ENCODE measurements around the gene PDCD2. TPM values are rescaled to one million over a fixed set of nuclear protein-coding genes. Genes with fewer than 3 reads are reported as not detected.
A peak's percentile ranks its signal among the peaks of the same experiment; 100 is the strongest.

Gene PDCD2
- total RNA-seq, 2 experiments from 2014 or later: 56.9 to 57.1 TPM

GRCh38 chr6:170564936-170565530 is 19.4 kb downstream of the PDCD2 start:
- Mint-ChIP-seq H3K27me3 (no peaks in the 10 kb centered on the region), H3K4me3 (no peak overlapping the region), H3K36me3 (ENCODE audit: low read depth) (peaks cover 91% of the 10 kb centered on the region), H3K9me3 (no peaks in the 10 kb centered on the region), H3K27ac (no peak overlapping the region), H3K4me1 (ENCODE audit: low read depth) (peaks cover 24% of the 10 kb centered on the region)
- Histone ChIP-seq H3K4me3 (ENCODE audit: low read length) (no peak overlapping the region), H3K27me3 (ENCODE audit: control insufficient read depth in 1 of 2, insufficient read depth in 2 of 2, low read length in 2 of 2) (no peaks in the 10 kb centered on the region), H3K4me1 (ENCODE audit: insufficient read depth, low read length) (no peaks in the 10 kb centered on the region), H3K36me3 (ENCODE audit: insufficient read depth, low read length) (peaks cover 74% of the 10 kb centered on the region), H3K9me3 (ENCODE audit: control insufficient read depth in 1 of 2, insufficient read depth in 1 of 2, low read length in 2 of 2) (no peaks in the 10 kb centered on the region), H3K27ac (ENCODE audit: low read depth in 1 of 2, low read length in 2 of 2) (no peak overlapping the region)
- TF ChIP-seq CTCF (IDR thresholded peaks at IDR 0.05): no peak
- CTCF ChIA-PET: interaction anchor here (0.9 kb wide), 1 partner anchor 19 kb away, joined by 3 read pairs; the partner anchor contains the start of gene PDCD2
- ATAC-seq (ENCODE audit: poor library complexity) (no peak), DNase-seq (no peak)
- intact Hi-C loops (cut with DNase I, micrococcal nuclease): no loop called here
- POLR2A ChIA-PET: interaction anchor here (1.1 to 1.8 kb wide), 2 partner anchors 11 to 813 kb away, joined by 3 to 5 read pairs; partner anchors contain the start of genes DYNLT2, ERMARD and TBP

GRCh38 chr6:170561555-170561954 is 22.9 kb downstream of the PDCD2 start:
- H3K36me3 Mint-ChIP-seq (ENCODE audit: low read depth): peaks cover 88% of the 10 kb centered on the region
- no peaks in the 10 kb centered on the region for H3K9me3 ChIP-seq (ENCODE audit: control insufficient read depth in 1 of 2, insufficient read depth in 1 of 2, low read length in 2 of 2)
- H3K27ac ChIP-seq (ENCODE audit: low read depth in 1 of 2, low read length in 2 of 2): no peak overlapping the region
- intact Hi-C loops (cut with DNase I, micrococcal nuclease): no loop called here
- CTCF ChIA-PET: no interaction called here
- H3K4me3 Mint-ChIP-seq: no peak overlapping the region
- DNase-seq (no peak), ATAC-seq (ENCODE audit: poor library complexity) (no peak)
- H3K4me3 ChIP-seq (ENCODE audit: low read length): no peak overlapping the region
- H3K27me3 Mint-ChIP-seq: no peaks in the 10 kb centered on the region
- H3K27me3 ChIP-seq (ENCODE audit: control insufficient read depth in 1 of 2, insufficient read depth in 2 of 2, low read length in 2 of 2): no peaks in the 10 kb centered on the region
- peaks cover 64% of the 10 kb centered on the region for H3K36me3 ChIP-seq (ENCODE audit: insufficient read depth, low read length)
- H3K9me3 Mint-ChIP-seq: no peaks in the 10 kb centered on the region
- H3K27ac Mint-ChIP-seq: no peak overlapping the region
- peaks cover 44% of the 10 kb centered on the region for H3K4me1 Mint-ChIP-seq (ENCODE audit: low read depth)
- no peaks in the 10 kb centered on the region for H3K4me1 ChIP-seq (ENCODE audit: insufficient read depth, low read length)
- no peak for TF ChIP-seq CTCF (IDR thresholded peaks at IDR 0.05)
- POLR2A ChIA-PET: interaction anchor here (1.1 kb wide), 1 partner anchor 8 kb away, joined by 3 read pairs; the partner anchor contains the start of gene TBP

GRCh38 chr6:170555305-170555704 is 29.1 kb downstream of the PDCD2 start:
- DNase-seq (no peak), ATAC-seq (ENCODE audit: poor library complexity) (no peak)
- Mint-ChIP-seq H3K4me3 (no peak overlapping the region), H3K27ac (no peak overlapping the region), H3K9me3 (no peaks in the 10 kb centered on the region), H3K36me3 (ENCODE audit: low read depth) (peaks cover 35% of the 10 kb centered on the region), H3K4me1 (ENCODE audit: low read depth) (peaks cover 27% of the 10 kb centered on the region), H3K27me3 (no peaks in the 10 kb centered on the region)
- ChIA-PET POLR2A (no interaction called here), CTCF (no interaction called here)
- H3K36me3 ChIP-seq (ENCODE audit: insufficient read depth, low read length): peaks cover 26% of the 10 kb centered on the region
- H3K27ac ChIP-seq (ENCODE audit: low read depth in 1 of 2, low read length in 2 of 2): no peak overlapping the region
- H3K9me3 ChIP-seq (ENCODE audit: control insufficient read depth in 1 of 2, insufficient read depth in 1 of 2, low read length in 2 of 2): no peaks in the 10 kb centered on the region
- peak overlapping the region; percentile 96 for H3K4me3 ChIP-seq (ENCODE audit: low read length)
- H3K27me3 ChIP-seq (ENCODE audit: control insufficient read depth in 1 of 2, insufficient read depth in 2 of 2, low read length in 2 of 2): no peaks in the 10 kb centered on the region
- peaks cover 32% of the 10 kb centered on the region for H3K4me1 ChIP-seq (ENCODE audit: insufficient read depth, low read length)
- intact Hi-C loops (cut with DNase I, micrococcal nuclease): loop anchor here (1.0 to 10.0 kb wide), 2 partner anchors 25 to 831 kb away; partner anchors contain the start of gene PHF10 (in 1 of the 2)
- no peak for TF ChIP-seq CTCF (IDR thresholded peaks at IDR 0.05)

All from CD4-positive, alpha-beta T cell (primary cell).